Astrocyte (in vitro differentiated cells and primary cell): ENCODE results near the gene HELQ.

ENCODE experiments used
- CTCF ChIP-seq: IDR thresholded peaks from 2 replicates; pipeline ENCODE4 v1.5.1; 2011; ENCODE audit warnings: low read depth, mild to moderate bottlenecking, inconsistent platforms, low read length, moderate library complexity; ENCODE audit not compliant: insufficient read depth
- EZH2 ChIP-seq: IDR thresholded peaks from 2 replicates; pipeline ENCODE4 v1.6.1; 2012; ENCODE audit warnings: mild to moderate bottlenecking, low read length, inconsistent platforms; ENCODE audit not compliant: insufficient read depth

GRCh38 chr4:83372931-83373330, 82.7 kb downstream of the HELQ start:
- TF ChIP-seq CTCF: no peak
- TF ChIP-seq EZH2: no peak
